HepG2 (cell line): ENCODE measurements around the gene ASB8. TPM values are rescaled to one million over a fixed set of nuclear protein-coding genes. Genes with fewer than 3 reads are reported as not detected.

Source experiments
- BRCA1 ChIP-seq: sonication (generic); formaldehyde crosslinking; IDR thresholded peaks from 2 replicates; pipeline ENCODE4 v1.4.0; 2020; ENCODE audit warnings: missing genetic modification reagents
- NCOR1 ChIP-seq: fragments of 200-600 bp; sonication (generic); IDR thresholded peaks from 2 replicates; pipeline ENCODE4 v1.7.0; 2017; ENCODE audit warnings: antibody characterized with exemption, low read length, borderline replicate concordance
- NONO ChIP-seq, 2 experiments: fragments of 450-650 bp in 1 of 2; sonication (generic) in 1 of 2; formaldehyde crosslinking in 1 of 2; IDR thresholded peaks in 1 of 2; conservative IDR thresholded peaks in 1 of 2; 2 replicates each; pipeline versions ENCODE4 v1.6.1 to v1.8.0; 2017 to 2022; ENCODE audit warnings: mild to moderate bottlenecking in 1 of 2, missing genetic modification reagents in 1 of 2, moderate library complexity in 1 of 2
- POLR2A ChIP-seq, 2 experiments: IDR thresholded peaks; 2 replicates each; pipeline ENCODE4 v1.6.1; 2011; ENCODE audit warnings: low read depth in 2 of 2, low read length in 2 of 2, mild to moderate bottlenecking in 1 of 2, moderate library complexity in 1 of 2; ENCODE audit not compliant: insufficient read depth in 1 of 2
- RFX3 ChIP-seq: IDR thresholded peaks from 2 replicates; pipeline ENCODE4 v1.6.1; 2016; ENCODE audit warnings: missing biosample characterization, missing genetic modification reagents
- TGIF2 ChIP-seq: IDR thresholded peaks from 2 replicates; pipeline ENCODE4 v1.6.1; 2016; ENCODE audit warnings: control low read depth, missing compliant biosample characterization
- ZNF780A ChIP-seq: sonication (generic); formaldehyde crosslinking; IDR thresholded peaks from 2 replicates; pipeline ENCODE4 v1.8.0; 2022; ENCODE audit warnings: mild to moderate bottlenecking, missing genetic modification reagents, moderate library complexity
- ZSCAN22 ChIP-seq: sonication (generic); formaldehyde crosslinking; IDR thresholded peaks from 2 replicates; pipeline ENCODE4 v1.4.0; 2020; ENCODE audit warnings: mild to moderate bottlenecking, missing genetic modification reagents
- polyA plus RNA-seq, 8 experiments: library from polyadenylated mRNA; depleted of rRNA in 3 of 8; stranded (reverse) in 7 of 8; unstranded in 1 of 8; fragments of >200 nt; fragmentation: Illumina TruSeq in 4 of 8; extraction: Trizol in 4 of 8; gene quantifications; 2 replicates each; pipeline versions ENCODE4 v1.2.1 to v1.2.3, GENCODE V29; 2011 to 2016; ENCODE audit warnings: low read depth in 4 of 8, missing spikeins in 1 of 8, mixed read lengths in 1 of 8; ENCODE audit not compliant: insufficient read depth in 1 of 8
- total RNA-seq, 5 experiments: library from RNA; depleted of rRNA; stranded (reverse); fragments of >200 nt; fragmentation: Illumina TruSeq; extraction: Trizol; gene quantifications; 2 replicates each; pipeline ENCODE4 v1.2.3, GENCODE V29; 2016; ENCODE audit warnings: low read depth in 1 of 5
- TF ChIP-seq, protein P1 (sequence below): sonication (generic); formaldehyde crosslinking; IDR thresholded peaks from 2 replicates; pipeline ENCODE4 v1.5.1; 2020; ENCODE audit warnings: mild to moderate bottlenecking, missing genetic modification reagents, moderate library complexity
- TF ChIP-seq, protein P2 (sequence below): sonication (generic); formaldehyde crosslinking; conservative IDR thresholded peaks from 2 replicates; pipeline ENCODE4 v1.8.0; 2022; ENCODE audit warnings: mild to moderate bottlenecking, moderate library complexity, missing genetic modification reagents
- TF ChIP-seq, protein P3 (sequence below): sonication (generic); formaldehyde crosslinking; conservative IDR thresholded peaks from 2 replicates; pipeline ENCODE4 v1.8.0; 2022; ENCODE audit warnings: low read depth, missing genetic modification reagents
- TF ChIP-seq, protein P4 (sequence below): sonication (generic); formaldehyde crosslinking; IDR thresholded peaks from 2 replicates; pipeline ENCODE4 v1.5.0; 2020; ENCODE audit warnings: mild to moderate bottlenecking, missing genetic modification reagents

Gene ASB8
- total and polyA plus RNA-seq, 2 of the 13 experiments (the other 11 are each of a cell fraction or from before 2014, with no cell fraction given), result 14.0 to 15.5 TPM

DNA sequence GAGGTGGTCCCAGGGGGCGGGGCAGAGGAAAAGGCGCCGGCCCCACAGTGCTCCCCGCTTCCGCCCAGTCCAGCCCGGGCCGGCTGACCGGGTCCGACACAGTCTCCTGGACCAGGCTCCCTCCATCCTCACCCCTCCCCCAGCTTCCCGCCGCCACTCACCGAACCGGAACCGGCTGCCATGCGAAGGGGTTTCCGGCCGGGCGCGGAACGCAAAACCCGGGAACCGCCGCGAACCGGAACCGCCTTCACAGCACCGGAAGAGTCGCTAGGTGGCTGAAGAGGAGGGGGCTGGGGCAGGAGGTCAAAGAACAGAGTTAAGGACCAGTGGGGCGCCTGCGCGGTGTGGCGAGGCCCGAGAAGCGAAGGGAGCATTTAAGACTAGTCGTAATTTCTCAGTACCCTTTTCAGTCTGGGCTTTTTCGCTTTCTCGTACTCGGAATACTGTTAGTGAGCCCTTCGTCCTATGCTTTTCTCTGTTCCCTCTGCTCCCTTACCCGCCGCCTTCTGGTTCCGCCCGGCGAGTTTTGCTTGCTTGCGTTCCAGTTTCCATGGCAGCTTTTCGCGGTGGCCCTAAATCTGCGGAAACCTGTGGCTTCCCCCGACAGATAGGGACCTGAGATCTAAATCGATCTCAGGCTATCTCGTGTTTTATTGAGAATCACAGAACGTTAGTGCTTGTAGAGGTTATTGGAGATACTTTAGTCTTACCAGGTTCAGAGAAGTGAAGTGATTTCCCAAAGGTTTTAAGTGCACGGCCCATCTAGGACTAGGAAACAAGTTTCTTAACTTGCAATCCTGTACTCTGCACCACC is 51.2 kb downstream of the ASB8 start, which contains the start of gene SENP1 (continued):
- TF ChIP-seq, protein P1, sequence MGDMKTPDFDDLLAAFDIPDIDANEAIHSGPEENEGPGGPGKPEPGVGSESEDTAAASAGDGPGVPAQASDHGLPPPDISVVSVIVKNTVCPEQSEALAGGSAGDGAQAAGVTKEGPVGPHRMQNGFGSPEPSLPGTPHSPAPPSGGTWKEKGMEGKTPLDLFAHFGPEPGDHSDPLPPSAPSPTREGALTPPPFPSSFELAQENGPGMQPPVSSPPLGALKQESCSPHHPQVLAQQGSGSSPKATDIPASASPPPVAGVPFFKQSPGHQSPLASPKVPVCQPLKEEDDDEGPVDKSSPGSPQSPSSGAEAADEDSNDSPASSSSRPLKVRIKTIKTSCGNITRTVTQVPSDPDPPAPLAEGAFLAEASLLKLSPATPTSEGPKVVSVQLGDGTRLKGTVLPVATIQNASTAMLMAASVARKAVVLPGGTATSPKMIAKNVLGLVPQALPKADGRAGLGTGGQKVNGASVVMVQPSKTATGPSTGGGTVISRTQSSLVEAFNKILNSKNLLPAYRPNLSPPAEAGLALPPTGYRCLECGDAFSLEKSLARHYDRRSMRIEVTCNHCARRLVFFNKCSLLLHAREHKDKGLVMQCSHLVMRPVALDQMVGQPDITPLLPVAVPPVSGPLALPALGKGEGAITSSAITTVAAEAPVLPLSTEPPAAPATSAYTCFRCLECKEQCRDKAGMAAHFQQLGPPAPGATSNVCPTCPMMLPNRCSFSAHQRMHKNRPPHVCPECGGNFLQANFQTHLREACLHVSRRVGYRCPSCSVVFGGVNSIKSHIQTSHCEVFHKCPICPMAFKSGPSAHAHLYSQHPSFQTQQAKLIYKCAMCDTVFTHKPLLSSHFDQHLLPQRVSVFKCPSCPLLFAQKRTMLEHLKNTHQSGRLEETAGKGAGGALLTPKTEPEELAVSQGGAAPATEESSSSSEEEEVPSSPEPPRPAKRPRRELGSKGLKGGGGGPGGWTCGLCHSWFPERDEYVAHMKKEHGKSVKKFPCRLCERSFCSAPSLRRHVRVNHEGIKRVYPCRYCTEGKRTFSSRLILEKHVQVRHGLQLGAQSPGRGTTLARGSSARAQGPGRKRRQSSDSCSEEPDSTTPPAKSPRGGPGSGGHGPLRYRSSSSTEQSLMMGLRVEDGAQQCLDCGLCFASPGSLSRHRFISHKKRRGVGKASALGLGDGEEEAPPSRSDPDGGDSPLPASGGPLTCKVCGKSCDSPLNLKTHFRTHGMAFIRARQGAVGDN (CRISPR knock-in tag), result peak; percentile 89
- TF ChIP-seq NONO (IDR thresholded peaks at IDR 0.05) (no peak), NONO (CRISPR knock-in tag; conservative IDR thresholded peaks at IDR 0.05) (peak; percentile 93), BRCA1 (CRISPR knock-in tag) (0 out of 2 replicates have a peak, but pooled peaks have one; percentile 29), TGIF2 (peak; percentile 36; the same call in 1 of the 2 replicates), ZSCAN22 (CRISPR knock-in tag) (no peak), NCOR1 (peak; percentile 47; the same call in 1 of the 2 replicates), RFX3 (CRISPR knock-in tag) (peak; percentile 63), POLR2A (IDR thresholded peaks at IDR 0.05; ENCODE audit: insufficient read depth in 1 of 2, low read depth in 2 of 2, low read length in 2 of 2) (peak; percentile 61 to 79), ZNF780A (CRISPR knock-in tag) (0 out of 2 replicates have a peak, but pooled peaks have one; percentile 49)
- TF ChIP-seq, protein P2, sequence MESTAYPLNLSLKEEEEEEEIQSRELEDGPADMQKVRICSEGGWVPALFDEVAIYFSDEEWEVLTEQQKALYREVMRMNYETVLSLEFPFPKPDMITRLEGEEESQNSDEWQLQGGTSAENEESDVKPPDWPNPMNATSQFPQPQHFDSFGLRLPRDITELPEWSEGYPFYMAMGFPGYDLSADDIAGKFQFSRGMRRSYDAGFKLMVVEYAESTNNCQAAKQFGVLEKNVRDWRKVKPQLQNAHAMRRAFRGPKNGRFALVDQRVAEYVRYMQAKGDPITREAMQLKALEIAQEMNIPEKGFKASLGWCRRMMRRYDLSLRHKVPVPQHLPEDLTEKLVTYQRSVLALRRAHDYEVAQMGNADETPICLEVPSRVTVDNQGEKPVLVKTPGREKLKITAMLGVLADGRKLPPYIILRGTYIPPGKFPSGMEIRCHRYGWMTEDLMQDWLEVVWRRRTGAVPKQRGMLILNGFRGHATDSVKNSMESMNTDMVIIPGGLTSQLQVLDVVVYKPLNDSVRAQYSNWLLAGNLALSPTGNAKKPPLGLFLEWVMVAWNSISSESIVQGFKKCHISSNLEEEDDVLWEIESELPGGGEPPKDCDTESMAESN, result peak; percentile 58; the same call in 1 of the 2 replicates
- TF ChIP-seq, protein P3, sequence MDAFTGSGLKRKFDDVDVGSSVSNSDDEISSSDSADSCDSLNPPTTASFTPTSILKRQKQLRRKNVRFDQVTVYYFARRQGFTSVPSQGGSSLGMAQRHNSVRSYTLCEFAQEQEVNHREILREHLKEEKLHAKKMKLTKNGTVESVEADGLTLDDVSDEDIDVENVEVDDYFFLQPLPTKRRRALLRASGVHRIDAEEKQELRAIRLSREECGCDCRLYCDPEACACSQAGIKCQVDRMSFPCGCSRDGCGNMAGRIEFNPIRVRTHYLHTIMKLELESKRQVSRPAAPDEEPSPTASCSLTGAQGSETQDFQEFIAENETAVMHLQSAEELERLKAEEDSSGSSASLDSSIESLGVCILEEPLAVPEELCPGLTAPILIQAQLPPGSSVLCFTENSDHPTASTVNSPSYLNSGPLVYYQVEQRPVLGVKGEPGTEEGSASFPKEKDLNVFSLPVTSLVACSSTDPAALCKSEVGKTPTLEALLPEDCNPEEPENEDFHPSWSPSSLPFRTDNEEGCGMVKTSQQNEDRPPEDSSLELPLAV (CRISPR knock-in tag), result no peak
- TF ChIP-seq, protein P4, sequence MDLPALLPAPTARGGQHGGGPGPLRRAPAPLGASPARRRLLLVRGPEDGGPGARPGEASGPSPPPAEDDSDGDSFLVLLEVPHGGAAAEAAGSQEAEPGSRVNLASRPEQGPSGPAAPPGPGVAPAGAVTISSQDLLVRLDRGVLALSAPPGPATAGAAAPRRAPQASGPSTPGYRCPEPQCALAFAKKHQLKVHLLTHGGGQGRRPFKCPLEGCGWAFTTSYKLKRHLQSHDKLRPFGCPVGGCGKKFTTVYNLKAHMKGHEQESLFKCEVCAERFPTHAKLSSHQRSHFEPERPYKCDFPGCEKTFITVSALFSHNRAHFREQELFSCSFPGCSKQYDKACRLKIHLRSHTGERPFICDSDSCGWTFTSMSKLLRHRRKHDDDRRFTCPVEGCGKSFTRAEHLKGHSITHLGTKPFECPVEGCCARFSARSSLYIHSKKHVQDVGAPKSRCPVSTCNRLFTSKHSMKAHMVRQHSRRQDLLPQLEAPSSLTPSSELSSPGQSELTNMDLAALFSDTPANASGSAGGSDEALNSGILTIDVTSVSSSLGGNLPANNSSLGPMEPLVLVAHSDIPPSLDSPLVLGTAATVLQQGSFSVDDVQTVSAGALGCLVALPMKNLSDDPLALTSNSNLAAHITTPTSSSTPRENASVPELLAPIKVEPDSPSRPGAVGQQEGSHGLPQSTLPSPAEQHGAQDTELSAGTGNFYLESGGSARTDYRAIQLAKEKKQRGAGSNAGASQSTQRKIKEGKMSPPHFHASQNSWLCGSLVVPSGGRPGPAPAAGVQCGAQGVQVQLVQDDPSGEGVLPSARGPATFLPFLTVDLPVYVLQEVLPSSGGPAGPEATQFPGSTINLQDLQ, result no peak
